H9 (cell line): ENCODE results near the gene PPP2R1A. TPM values are rescaled to one million over a fixed set of nuclear protein-coding genes. Genes with fewer than 3 reads are reported as not detected.

Source experiments
- DNase-seq: peaks from one replicate; pipeline ENCODE4 v3.0.0-alpha.2; 2017
- H2AFZ ChIP-seq: one replicate; pipeline ENCODE4 v1.6.1; 2013; ENCODE audit warnings: mild to moderate bottlenecking, low read length, control low read depth, moderate library complexity
- H2AK5ac ChIP-seq: 2 replicates; pipeline ENCODE4 v1.6.1; 2013; ENCODE audit warnings: low read length, control low read depth, mixed read lengths; ENCODE audit not compliant: insufficient read length
- H2BK120ac ChIP-seq: one replicate; pipeline ENCODE4 v1.6.1; 2013; ENCODE audit warnings: low read depth, mild to moderate bottlenecking, low read length, control low read depth, inconsistent platforms; ENCODE audit not compliant: poor library complexity, severe bottlenecking
- H2BK12ac ChIP-seq: 2 replicates; pipeline ENCODE4 v1.6.1; 2013; ENCODE audit warnings: low read length, control low read depth, mixed read lengths, low read depth; ENCODE audit not compliant: insufficient read length
- H2BK15ac ChIP-seq: 2 replicates; pipeline ENCODE4 v1.6.1; 2013; ENCODE audit warnings: low read depth, low read length, control low read depth
- H2BK20ac ChIP-seq: one replicate; pipeline ENCODE4 v1.6.1; 2013; ENCODE audit warnings: low read depth, mild to moderate bottlenecking, low read length, control low read depth, inconsistent platforms; ENCODE audit not compliant: poor library complexity, severe bottlenecking
- H2BK5ac ChIP-seq: 2 replicates; pipeline ENCODE4 v1.6.1; 2013; ENCODE audit warnings: low read length, control low read depth, mixed read lengths; ENCODE audit not compliant: insufficient read length
- H3K14ac ChIP-seq: 2 replicates; pipeline ENCODE4 v1.6.1; 2013; ENCODE audit warnings: low read length, control low read depth; ENCODE audit not compliant: insufficient read depth
- H3K18ac ChIP-seq: 2 replicates; pipeline ENCODE4 v1.6.1; 2013; ENCODE audit warnings: low read depth, mild to moderate bottlenecking, mixed read lengths, low read length, control low read depth; ENCODE audit not compliant: insufficient read length
- H3K23ac ChIP-seq: 2 replicates; pipeline ENCODE4 v1.6.1; 2013; ENCODE audit warnings: low read length, control low read depth, mixed read lengths, low read depth; ENCODE audit not compliant: insufficient read length
- H3K23me2 ChIP-seq: 2 replicates; pipeline ENCODE4 v1.6.1; 2013; ENCODE audit warnings: low read depth, mild to moderate bottlenecking, mixed read lengths, low read length, control low read depth; ENCODE audit not compliant: insufficient read length, poor library complexity, severe bottlenecking
- H3K27ac ChIP-seq: 2 replicates; pipeline ENCODE4 v1.5.1; 2013; ENCODE audit warnings: low read length, control low read depth, mixed read lengths, low read depth; ENCODE audit not compliant: insufficient read length
- H3K27me3 ChIP-seq: 2 replicates; pipeline ENCODE4 v1.6.1; 2013; ENCODE audit warnings: low read length, control low read depth, inconsistent platforms; ENCODE audit not compliant: insufficient read depth
- H3K4ac ChIP-seq: 2 replicates; pipeline ENCODE4 v1.6.1; 2013; ENCODE audit warnings: low read depth, mild to moderate bottlenecking, control low read depth, inconsistent platforms, low read length, moderate library complexity
- H3K4me1 ChIP-seq: 2 replicates; pipeline ENCODE4 v1.6.1; 2013; ENCODE audit warnings: low read length, control low read depth, inconsistent platforms; ENCODE audit not compliant: insufficient read depth
- H3K4me2 ChIP-seq: 2 replicates; pipeline ENCODE4 v1.6.1; 2013; ENCODE audit warnings: low read length, control low read depth, mixed read lengths; ENCODE audit not compliant: insufficient read length, insufficient read depth
- H3K56ac ChIP-seq: 2 replicates; pipeline ENCODE4 v1.6.1; 2013; ENCODE audit warnings: low read depth, mild to moderate bottlenecking, mixed read lengths, low read length, control low read depth; ENCODE audit not compliant: insufficient read length
- H3K79me1 ChIP-seq: 2 replicates; pipeline ENCODE4 v1.6.1; 2013; ENCODE audit warnings: low read depth, mild to moderate bottlenecking, moderate library complexity, low read length, control low read depth, inconsistent platforms; ENCODE audit not compliant: insufficient read depth, poor library complexity, severe bottlenecking
- H3K79me2 ChIP-seq: 2 replicates; pipeline ENCODE4 v1.6.1; 2013; ENCODE audit warnings: low read length, control low read depth, inconsistent platforms; ENCODE audit not compliant: insufficient read depth
- H3K9ac ChIP-seq: 2 replicates; pipeline ENCODE4 v1.6.1; 2013; ENCODE audit warnings: low read length, control low read depth, mixed read lengths; ENCODE audit not compliant: insufficient read length; ENCODE audit errors: extremely low read depth
- H3K9me3 ChIP-seq: one replicate; pipeline ENCODE4 v1.6.1; 2013; ENCODE audit warnings: low read depth, low read length, inconsistent platforms; ENCODE audit not compliant: control insufficient read depth
- H3T11ph ChIP-seq: one replicate; pipeline ENCODE4 v1.6.1; 2013; ENCODE audit warnings: mild to moderate bottlenecking, low read length, control low read depth, inconsistent platforms
- H4K20me1 ChIP-seq: one replicate; pipeline ENCODE4 v1.6.1; 2013; ENCODE audit not compliant: control insufficient read depth, insufficient read length, insufficient read depth
- H4K5ac ChIP-seq: 2 replicates; pipeline ENCODE4 v1.6.1; 2013; ENCODE audit warnings: low read depth, mild to moderate bottlenecking, mixed read lengths, low read length, control low read depth; ENCODE audit not compliant: insufficient read length
- H4K8ac ChIP-seq: replicated peaks from 2 replicates; pipeline ENCODE4 v1.6.1; 2013; ENCODE audit warnings: low read length, control low read depth, mixed read lengths, low read depth; ENCODE audit not compliant: insufficient read length
- H4K91ac ChIP-seq: 2 replicates; pipeline ENCODE4 v1.6.1; 2013; ENCODE audit warnings: low read depth, mild to moderate bottlenecking, moderate library complexity, mixed read lengths, low read length, control low read depth; ENCODE audit not compliant: insufficient read length
- H3K27ac Mint-ChIP-seq, 3 experiments: 2 replicates in 2 of 3; 3 replicates in 1 of 3; pipeline ENCODE4 v1.8.0; 2020 to 2021; ENCODE audit warnings: mixed read lengths in 3 of 3, mild to moderate bottlenecking in 1 of 3, moderate library complexity in 1 of 3
- H3K27me3 Mint-ChIP-seq: 2 replicates; pipeline ENCODE4 v1.8.0; 2021; ENCODE audit warnings: low read depth, mild to moderate bottlenecking, moderate library complexity, mixed read lengths
- H3K36me3 Mint-ChIP-seq, 3 experiments: 2 replicates in 2 of 3; 3 replicates in 1 of 3; pipeline ENCODE4 v1.8.0; 2020 to 2021; ENCODE audit warnings: low read depth in 3 of 3, mixed read lengths in 3 of 3; ENCODE audit not compliant: insufficient read depth in 1 of 3
- H3K4me1 Mint-ChIP-seq, 2 experiments: 2 replicates each; pipeline ENCODE4 v1.8.0; 2020; ENCODE audit warnings: mixed read lengths in 2 of 2
- H3K4me3 Mint-ChIP-seq, 2 experiments: 2 replicates in 1 of 2; 3 replicates in 1 of 2; pipeline ENCODE4 v1.8.0; 2020 to 2021; ENCODE audit warnings: mild to moderate bottlenecking in 2 of 2, mixed read lengths in 2 of 2, moderate library complexity in 1 of 2
- H3K9me3 Mint-ChIP-seq, 2 experiments: 2 replicates in 1 of 2; 3 replicates in 1 of 2; pipeline ENCODE4 v1.8.0; 2020; ENCODE audit warnings: mild to moderate bottlenecking in 2 of 2, mixed read lengths in 2 of 2, moderate library complexity in 1 of 2
- CTCF ChIP-seq: fragments of 200-600 bp; sonication (generic); conservative IDR thresholded peaks from 3 replicates; pipeline ENCODE4 v1.8.0; 2021; ENCODE audit warnings: antibody characterized with exemption, mild to moderate bottlenecking
- WGBS: extraction: QIAGEN DNeasy Blood & Tissue Kit; methylation state at CpG from one replicate; pipeline ENCODE4 v1.1.7; 2013; ENCODE audit warnings: missing lambda C conversion rate, low lambda C conversion rate, mixed read lengths; ENCODE audit not compliant: insufficient read length; ENCODE audit errors: extremely low coverage; 5-methylcytosine and 5-hydroxymethylcytosine counted together
- total RNA-seq: library from RNA; stranded (reverse); gene quantifications from 2 replicates; pipeline ENCODE4 v1.2.1, GENCODE V29; 2021

The PPP2R1A gene
- total RNA-seq, 1 experiment from 2014 or later = 432 TPM

- Histone ChIP-seq H2BK12ac (no peak overlapping the region), H3K79me2 (peaks cover 24% of the 10 kb centered on the region; the same call in 1 of the 2 replicates), H3K4ac (no peak overlapping the region), H2AK5ac (no peak overlapping the region), H3T11ph (no peak overlapping the region), H2BK120ac (no peak overlapping the region), H4K5ac (no peak overlapping the region), H4K8ac (no peak overlapping the region), H3K4me1 (no peaks in the 10 kb centered on the region), H3K14ac (no peak overlapping the region), H2BK5ac (no peak overlapping the region), H2BK15ac (no peak overlapping the region), H3K18ac (no peak overlapping the region), H3K27ac (no peak overlapping the region), H4K20me1 (peaks cover 2% of the 10 kb centered on the region), H3K27me3 (no peaks in the 10 kb centered on the region), H3K79me1 (peaks cover 21% of the 10 kb centered on the region), H3K9me3 (no peaks in the 10 kb centered on the region), H3K23ac (no peak overlapping the region), H3K23me2 (no peaks in the 10 kb centered on the region), H2AFZ (no peak overlapping the region), H3K4me2 (no peak overlapping the region), H2BK20ac (no peak overlapping the region), H4K91ac (no peak overlapping the region), H3K56ac (no peak overlapping the region), H3K9ac (no peak overlapping the region)
- no CpG with 5 or more reads among the region's 3 CpGs for WGBS
- no peak for TF ChIP-seq CTCF
- DNase-seq = no peak
- Mint-ChIP-seq H3K36me3 (peaks cover 33 to 69% (median 60%) of the 10 kb centered on the region in 3 experiments), H3K27me3 (no peaks in the 10 kb centered on the region), H3K9me3 (no peaks in the 10 kb centered on the region), H3K4me1 (peaks cover 13 to 19% of the 10 kb centered on the region in 2 experiments), H3K4me3 (no peak overlapping the region), H3K27ac (no peak overlapping the region)
Measured at GRCh38 chr19:52198678-52199077, 8.8 kb downstream of the PPP2R1A start.
